NT2/D1 (cell line): ENCODE data around the gene KLRC3.
"Not testable (repeated sequence)": the region's sequence is repeated elsewhere in the genome, so short reads cannot be mapped to it uniquely, and the experiment has no call there.

Experiments used
- SUZ12 ChIP-seq: IDR thresholded peaks from 2 replicates; pipeline ENCODE4 v1.6.1; 2011; ENCODE audit not compliant: insufficient read length, insufficient read depth; ENCODE audit errors: extremely low read depth
- YY1 ChIP-seq: IDR thresholded peaks from 2 replicates; pipeline ENCODE4 v1.6.1; 2011; ENCODE audit not compliant: insufficient read length, insufficient read depth

DNA sequence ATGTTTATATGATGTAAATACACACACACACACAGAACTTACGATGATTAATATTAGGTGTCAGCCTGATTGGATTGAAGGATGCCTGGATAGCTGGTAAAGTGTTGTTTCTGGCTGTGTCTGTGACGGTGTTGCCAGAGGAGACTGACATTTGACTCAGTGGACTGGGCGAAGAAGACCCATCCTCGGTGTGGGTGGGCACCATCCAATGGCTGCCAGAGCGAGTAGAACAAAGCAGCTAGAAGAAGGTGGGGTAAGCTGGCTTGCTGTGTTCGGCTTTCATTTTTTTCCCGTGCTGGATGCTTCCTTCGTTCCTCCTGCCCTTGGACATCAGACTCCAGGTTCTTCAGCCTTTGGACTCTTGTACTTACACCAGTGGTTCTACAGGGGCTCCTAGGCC, 20.7 kb upstream of the KLRC3 start:
- not testable (repeated sequence) for TF ChIP-seq SUZ12, YY1
